GM19468 (cell line): ENCODE measurements around the gene TUBA3C.

ENCODE experiments used
- ATAC-seq: cut with Tn5 transposase; IDR thresholded peaks from one replicate; pipeline ENCODE4 v1.9.1; 2021; ENCODE audit warnings: mild to moderate bottlenecking, moderate library complexity, moderate number of reproducible peaks; ENCODE audit not compliant: unreplicated experiment; ENCODE audit errors: extremely low read depth

TUBA3C gene

GRCh38 chr13:19169991-19170390 lies 11.6 kb downstream of the TUBA3C start:
- no peak for ATAC-seq

GRCh38 chr13:19169496-19169895 lies 12.1 kb downstream of the TUBA3C start:
- ATAC-seq, result no peak

- no peak for ATAC-seq
Measured at GRCh38 chr13:19161308-19161707, 20.3 kb downstream of the TUBA3C start.

- no peak for ATAC-seq
Measured at GRCh38 chr13:19159761-19160420, 21.7 kb downstream of the TUBA3C start.

GRCh38 chr13:19159181-19159580 lies 22.4 kb downstream of the TUBA3C start:
- no peak for ATAC-seq

- no peak for ATAC-seq
Measured at GRCh38 chr13:19158526-19159174, 23.0 kb downstream of the TUBA3C start.

GRCh38 chr13:19158006-19158405 lies 23.6 kb downstream of the TUBA3C start:
- ATAC-seq, result no peak

- ATAC-seq, result no peak
Measured at GRCh38 chr13:19157461-19157860, 24.2 kb downstream of the TUBA3C start.

- no peak for ATAC-seq
Measured at GRCh38 chr13:19156013-19156825, 25.4 kb downstream of the TUBA3C start.

GRCh38 chr13:19155321-19155861 lies 26.2 kb downstream of the TUBA3C start:
- ATAC-seq, result no peak

GRCh38 chr13:19154843-19155242 lies 26.8 kb downstream of the TUBA3C start:
- ATAC-seq, result no peak

GRCh38 chr13:19153782-19154450 lies 27.7 kb downstream of the TUBA3C start:
- no peak for ATAC-seq

GRCh38 chr13:19152403-19152802 lies 29.2 kb downstream of the TUBA3C start:
- no peak for ATAC-seq

GRCh38 chr13:19151581-19152263 lies 29.9 kb downstream of the TUBA3C start:
- ATAC-seq, result no peak

- ATAC-seq, result no peak
Measured at GRCh38 chr13:19150712-19151228, 30.9 kb downstream of the TUBA3C start.

- ATAC-seq, result no peak
Measured at GRCh38 chr13:19150226-19150625, 31.4 kb downstream of the TUBA3C start.

GRCh38 chr13:19148561-19148960 lies 33.1 kb downstream of the TUBA3C start:
- no peak for ATAC-seq
